ENCODE data around the gene NDE1.
"Not testable (repeated sequence)": the region's sequence is repeated elsewhere in the genome, so short reads cannot be mapped to it uniquely, and the experiment has no call there.

Gene NDE1, protein sequence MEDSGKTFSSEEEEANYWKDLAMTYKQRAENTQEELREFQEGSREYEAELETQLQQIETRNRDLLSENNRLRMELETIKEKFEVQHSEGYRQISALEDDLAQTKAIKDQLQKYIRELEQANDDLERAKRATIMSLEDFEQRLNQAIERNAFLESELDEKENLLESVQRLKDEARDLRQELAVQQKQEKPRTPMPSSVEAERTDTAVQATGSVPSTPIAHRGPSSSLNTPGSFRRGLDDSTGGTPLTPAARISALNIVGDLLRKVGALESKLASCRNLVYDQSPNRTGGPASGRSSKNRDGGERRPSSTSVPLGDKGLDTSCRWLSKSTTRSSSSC

DNA sequence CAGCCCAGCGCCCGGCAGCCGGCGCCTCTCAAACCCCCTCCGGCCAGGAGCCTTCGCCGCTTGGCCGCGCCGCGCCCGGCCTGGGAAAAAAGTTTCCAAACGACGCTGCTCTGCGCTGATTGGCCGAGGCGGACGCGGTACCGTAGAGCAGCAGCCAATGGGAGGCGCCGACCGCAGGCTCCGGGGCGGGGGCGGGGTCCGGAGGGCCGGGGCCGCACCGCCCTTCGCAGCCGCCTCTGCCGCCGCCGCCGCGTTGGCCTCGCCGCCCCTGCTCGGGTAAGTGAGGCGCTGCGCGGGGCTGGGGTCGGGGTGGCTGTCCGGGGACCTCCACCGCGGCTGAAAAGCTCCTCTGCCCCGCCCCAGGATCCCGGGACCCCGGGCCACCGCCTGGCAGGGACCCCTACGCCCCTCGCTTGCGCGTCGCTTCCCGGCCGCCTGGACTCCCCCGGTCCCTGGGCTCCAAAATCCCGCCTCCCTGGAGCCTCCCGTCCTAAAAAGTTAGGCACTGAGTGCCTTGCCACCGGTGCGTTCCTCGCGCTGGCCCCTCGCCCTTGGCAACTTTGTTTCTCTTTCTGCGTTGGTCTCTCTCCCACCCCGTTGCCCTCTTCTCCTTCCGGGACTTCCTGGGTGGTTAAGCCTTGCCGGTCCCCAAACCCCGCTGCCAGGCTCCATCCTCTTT, at the start of gene NDE1:
NDE1 (plus strand) TSS at position 227 of the 679 bp plus-strand sequence. CDS start 14,534 bp downstream, outside the sequence.
- DNase-seq, result peak; percentile 96

DNA sequence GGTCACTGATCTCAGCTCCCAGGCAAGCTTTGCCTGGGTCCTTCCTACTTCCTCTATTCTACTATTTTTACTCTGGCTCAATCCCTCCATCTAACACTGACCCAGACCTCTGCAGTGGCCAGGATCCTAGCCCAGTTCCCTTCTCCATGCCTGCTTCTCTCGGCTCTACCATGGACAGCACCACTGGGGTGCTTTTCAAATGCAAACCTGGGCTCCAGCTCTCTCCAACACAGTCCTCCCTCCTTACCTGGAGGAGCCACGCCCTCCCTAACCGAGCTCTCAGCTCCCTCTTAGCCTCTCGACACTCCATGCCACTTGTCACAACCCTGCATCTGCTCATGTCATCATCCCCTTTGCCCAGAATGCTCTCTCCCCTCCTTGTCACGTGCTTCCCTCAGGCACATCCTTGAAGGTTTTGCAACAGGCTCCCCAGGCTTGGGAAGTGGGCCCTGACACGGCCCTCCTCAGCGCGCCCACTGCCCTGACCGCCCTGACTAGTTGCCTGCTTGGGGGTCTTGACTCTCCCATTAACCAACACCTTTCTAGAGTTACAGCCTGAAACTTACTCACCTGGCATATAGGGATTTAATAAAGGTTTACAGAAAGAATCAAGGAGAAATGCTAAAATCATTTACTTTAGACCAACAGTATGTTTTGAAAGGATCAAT, 48.7 kb upstream of the NDE1 start:
- DNase-seq, result no peak

DNA sequence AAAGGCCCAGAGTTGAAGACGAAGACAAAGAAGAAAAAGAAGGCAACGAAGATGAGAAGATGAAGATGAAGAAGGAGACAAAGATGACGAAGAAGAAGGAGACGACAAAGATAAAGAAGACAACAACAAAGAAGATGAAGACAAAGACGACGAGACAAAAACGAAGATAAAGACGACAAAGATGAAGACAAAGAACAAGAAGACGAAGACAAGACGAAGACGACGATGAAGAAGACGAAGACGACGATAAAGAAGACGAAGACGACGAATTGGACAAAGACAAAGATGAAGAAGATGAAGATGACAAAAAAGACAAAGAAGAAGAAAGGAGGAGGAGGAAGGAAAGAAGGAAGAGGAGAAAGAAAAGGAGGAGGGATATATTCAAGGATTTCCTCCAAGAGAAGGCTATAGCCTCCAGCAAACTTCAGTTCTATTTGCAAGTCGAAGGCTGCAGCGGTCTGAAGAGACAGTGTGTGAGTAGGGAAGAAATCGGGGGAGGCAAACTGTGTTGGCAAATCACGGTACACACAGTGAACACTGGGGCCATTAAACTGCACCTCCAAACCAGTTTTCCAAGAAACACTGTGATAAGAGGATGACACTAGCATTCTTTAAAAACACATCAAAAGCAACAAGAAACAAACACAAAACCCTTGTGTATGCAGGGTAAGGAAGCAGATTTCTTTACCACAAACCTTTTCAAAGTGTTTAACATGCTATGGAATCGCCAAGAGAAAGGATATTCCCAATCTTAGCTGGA, 47.6 kb upstream of the NDE1 start:
- DNase-seq, result no peak

DNA sequence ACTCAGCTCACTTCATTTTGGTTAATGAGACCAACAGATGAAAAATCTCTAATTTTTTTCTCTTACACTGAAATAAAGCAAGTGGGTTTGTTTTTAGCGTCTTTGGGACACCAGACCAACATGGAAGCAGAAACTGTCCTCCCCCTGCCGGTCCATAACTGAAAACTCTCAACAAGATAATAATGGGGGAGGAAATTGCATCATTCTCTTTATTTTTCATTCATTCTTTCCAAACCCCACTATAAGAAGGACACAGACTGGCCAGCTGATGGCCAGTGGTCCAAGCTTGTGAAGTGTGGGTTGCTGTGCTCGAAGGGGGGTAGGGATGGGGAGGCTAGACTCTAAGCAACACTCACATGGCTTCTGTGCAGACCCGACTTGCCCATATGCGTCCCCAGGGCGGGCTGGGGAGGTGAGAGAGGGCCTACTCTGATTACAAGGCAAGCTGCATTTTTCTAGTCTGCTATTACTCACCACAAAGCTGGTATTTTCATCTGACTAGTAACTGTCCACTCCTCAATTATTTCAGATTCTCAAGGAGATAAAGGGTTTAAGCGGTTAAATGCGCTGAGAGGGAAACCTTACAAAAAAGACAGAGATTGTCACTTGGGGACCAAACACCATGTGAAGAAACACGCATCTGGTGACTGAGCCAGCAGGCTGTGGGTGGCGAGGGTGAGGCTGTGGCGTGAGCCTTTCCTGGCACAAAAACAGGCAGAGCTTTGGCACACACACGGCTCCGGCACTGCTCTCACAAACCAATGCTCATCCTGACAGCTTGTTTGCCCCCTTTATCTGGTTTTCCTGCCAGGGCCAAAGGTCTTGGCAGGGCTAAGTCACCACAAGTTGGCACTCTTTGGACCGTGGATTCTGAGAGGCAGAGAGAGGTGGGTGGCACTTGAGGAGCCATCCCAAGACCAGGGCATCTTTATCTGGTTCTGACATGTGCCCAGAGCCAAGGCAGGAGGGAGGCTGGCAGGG, 45.3 kb upstream of the NDE1 start:
- no peak for DNase-seq

DNA sequence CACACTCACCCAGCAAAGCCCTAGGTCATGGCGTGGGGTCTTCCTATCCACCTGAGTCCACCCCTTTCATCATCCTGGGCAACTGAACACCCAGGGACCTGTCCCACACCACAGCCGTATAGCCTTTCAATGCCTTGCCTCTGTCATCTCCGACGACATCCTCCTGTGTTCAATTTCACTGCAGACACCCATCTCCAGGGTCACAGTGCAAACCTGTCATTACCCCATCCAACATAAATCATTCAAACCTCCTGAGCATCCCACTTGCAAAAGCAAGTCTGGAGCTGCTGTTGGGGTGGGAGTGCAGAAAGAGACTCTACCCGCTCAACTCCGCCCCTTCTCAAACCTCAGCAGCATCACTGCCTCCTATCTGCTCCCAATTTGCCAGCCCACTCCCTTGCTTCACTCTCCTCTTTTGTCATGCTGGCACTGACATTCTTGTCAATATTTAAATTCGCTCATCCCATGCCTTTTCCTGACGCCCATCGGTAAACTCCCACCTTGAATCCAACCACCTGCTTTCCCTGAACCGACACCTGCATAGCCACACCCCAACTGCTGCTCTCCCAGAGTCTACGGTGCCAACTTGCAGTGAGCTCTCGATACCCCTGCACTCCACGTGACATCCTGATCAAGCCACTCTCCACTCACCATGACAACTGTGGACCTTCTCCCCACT, 44.1 kb upstream of the NDE1 start:
- no peak for DNase-seq

DNA sequence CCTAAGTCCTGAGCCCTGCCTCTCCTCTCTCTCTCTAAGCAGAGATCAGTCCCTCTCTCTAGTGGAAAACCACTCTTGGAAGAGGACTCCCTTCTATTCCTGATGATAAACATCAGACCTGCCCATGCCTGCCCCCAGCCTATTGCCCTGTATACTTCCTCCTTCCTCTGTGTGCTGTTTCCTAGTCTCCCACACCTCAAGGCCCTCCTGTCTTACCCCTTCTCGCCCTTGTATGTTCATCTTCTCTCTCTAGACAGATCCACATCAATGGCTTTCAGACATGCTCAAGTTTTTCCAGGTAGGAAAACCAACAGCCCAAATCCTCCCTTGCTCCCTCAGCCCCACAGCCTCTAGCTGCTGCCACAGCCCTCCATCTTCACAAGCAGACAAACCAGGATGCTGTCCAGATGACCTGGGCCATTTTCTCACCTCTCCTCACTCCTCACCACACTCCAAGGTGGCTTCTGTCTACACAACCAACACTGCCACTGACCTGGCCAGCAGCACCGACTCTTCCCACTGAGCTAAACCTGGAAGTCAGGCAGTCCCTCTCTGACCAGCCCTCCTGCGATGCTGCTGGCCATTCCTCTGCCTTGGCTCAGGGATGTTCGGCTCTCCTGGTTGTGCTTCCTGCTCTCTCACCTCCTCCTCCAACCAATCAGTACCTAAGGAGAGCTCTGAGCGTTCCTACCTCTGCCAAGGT, 43.4 kb upstream of the NDE1 start:
- DNase-seq, result no peak

DNA sequence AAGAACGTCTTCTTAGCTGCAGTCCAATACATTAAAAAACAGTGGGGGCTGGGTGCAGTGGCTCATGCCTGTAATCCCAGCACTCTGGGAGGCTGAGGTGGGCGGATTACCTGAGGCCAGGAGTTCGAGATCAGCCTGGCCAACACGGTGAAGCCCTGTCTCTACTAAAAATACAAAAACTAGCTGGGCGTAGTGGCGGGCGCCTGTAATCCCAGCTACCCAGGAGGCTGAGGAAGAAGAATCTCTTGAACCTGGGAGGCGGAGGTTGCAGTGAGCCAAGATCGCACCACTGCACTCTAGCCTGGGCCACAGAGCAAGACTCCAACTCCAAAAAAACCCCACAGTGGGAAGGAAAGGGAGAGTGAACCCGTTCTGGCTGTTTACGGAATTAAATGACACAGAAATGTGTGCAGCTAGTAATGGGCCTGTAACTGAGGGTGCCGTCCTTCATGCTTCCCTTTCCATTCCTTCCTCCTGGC, 42.8 kb upstream of the NDE1 start:
- not testable (repeated sequence) for DNase-seq

DNA sequence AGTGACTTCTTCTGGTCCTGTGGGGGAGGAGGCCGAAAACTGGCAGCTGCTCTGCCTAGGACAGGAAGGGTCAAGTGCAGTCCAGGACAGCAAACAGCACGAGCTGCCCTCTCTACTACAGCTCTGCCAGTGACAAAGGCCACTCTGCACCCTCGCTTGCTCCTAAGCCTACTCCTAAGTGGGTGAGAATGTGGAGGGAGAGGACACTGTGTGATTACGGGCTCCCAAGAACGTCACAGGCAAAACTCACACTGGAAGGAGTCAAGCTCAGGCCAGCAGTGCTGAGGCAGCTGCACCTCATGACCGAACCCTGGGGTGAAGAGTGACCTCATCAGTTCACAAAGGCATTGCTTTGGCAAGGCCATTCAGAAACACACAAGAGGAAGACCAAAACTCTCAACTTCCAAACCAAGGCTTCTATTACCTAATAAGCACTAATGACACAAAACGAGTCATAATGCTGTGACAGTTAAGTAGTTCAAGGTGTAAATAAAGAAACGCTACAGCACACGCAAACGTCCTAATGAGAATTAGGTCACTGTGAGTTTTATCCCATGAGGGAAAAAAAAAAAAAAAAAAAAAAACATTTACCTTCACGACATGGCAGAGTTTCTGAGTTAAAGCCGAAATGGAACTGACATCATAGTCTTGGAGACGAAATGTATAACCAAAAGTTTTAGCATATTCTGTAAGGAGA, 42.2 kb upstream of the NDE1 start:
- DNase-seq, result no peak

DNA sequence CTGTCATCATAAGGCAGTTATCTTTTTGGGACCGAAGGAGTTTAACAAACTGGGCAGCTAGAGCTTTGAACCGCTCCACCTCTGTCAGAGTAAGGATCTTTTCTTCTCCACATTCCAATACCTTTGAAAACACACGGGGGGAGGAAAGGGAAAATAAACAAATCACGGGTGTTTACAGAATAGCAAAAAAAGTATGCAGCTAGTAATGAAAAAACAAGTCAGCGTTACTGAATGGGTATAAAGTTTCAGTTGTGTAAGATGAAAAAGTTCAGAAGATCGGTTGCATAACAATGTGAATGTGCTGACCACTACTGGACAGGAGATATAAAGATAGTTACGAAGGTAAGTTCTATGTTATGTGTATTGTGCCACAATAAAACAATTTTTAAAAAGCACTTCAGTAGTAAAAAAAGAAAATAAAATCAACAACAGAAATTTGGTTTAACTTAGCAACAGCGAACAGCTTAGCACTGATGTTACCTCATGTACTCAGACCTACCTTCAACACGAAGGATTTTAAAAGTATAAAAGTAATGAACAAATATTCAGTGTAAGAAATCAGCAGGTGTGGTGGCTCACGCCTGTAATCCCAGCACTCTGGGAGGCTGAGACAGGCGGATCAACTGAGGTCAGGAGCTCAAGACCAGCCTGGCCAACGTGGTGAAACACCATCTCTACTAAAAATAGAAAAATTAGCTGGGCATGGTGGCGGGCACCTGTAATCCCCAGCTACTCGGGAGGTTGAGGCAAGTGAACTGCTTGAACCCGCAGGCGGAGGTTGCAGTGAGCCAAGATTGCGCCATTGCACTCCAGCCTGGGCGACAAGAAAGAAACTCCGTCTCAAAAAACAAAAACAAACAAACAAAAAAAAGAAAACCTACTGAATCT, 41.4 kb upstream of the NDE1 start:
- DNase-seq, result no peak

DNA sequence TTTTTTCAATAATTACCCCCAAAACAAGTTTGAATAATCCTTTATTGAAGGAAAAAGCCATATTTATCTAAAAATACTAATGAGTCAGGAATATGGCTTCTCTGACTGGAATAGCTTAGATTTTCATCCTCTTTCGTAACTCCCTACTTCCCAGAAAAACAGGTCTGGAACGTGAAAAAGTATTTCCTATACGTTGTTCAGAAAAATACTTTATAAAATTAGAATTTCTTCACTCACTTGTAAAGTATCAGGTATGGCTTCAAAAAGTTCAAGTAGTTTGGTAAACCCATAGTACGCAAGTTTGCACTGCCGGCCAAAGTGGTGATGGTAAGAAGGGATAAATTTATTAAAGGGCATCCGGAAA, 40.8 kb upstream of the NDE1 start:
- DNase-seq, result no peak

DNA sequence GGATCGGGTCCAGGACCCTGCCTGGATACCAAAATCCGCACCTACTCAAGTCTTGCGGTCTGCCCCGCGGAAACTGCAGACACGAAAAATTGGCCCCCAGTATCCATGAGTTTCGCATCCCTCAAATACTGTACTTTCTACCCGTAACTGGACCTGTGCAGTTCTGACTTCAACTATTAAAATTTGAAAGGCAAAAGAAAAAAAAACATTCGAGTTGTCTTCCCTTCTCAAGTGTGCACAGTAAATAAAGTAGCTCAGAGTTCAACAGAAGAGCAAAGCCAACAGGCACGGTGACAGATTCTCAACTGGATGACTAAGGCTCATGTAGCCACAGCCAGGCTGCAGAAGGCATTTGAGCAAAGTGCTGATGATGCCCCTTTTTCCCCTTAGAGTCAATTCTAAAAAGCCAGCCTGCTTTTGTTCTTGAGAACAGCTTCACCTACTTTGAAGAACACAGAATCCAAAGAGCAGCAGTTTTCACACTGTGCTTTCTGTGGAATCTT, 39.6 kb upstream of the NDE1 start:
- no peak for DNase-seq

DNA sequence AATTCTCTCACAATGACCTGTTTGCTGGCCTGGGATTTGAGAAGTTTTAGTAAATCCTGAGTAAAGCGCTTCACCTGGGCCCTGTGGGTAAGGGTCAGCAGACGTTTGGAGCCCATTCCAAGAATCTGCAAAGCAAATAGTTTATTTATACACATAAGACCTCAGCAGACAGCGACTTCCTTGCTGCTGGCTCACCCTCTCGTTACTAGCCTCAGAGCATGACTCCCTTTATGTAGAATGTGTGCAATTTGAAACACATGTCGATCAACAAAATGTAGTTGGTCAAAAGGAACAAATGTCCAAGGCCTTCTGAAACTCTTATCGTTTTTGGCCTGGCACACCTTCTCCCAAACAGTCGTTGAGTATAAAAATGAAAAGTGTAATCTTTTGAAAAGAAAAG, 38.4 kb upstream of the NDE1 start:
- no peak for DNase-seq

DNA sequence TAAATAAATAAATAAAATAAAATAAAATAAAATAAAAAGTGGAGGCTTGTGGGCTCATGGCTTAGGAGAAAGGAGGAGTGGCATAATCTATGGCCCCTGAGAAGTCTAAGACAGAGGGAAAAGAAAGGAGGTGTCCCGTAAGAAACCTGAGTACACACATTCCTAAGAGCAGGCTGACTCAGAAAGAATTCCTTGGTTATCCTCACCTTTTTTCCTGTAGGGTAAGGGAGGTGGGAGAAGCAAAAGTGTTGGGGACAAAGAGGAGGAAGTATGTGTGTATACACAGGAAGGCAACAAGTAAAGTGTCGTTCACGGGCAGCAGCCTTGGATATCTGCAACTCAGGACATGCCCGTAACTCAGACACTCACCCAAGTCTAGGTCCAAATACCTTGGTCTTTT, 36.4 kb upstream of the NDE1 start:
- DNase-seq, result no peak

DNA sequence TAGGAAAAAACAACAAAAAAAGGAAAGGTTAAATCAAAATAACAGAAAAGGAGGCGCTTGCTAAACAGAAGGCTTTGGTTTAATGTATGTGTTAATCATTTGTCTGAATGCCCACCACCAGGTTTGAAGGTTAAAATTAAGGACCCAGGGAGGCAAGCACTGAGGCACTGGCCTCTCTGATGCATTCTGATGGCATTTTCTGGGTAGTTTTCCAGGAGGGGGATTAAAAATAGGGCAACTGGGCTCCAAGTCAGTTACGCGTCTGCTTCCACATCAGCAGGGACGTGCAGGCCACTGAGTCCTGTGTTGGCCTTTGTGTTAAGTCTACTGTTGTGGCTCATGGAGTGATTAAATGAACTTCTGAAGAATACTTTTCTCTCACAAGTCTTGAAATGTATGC, 34.0 kb upstream of the NDE1 start:
- no peak for DNase-seq

DNA sequence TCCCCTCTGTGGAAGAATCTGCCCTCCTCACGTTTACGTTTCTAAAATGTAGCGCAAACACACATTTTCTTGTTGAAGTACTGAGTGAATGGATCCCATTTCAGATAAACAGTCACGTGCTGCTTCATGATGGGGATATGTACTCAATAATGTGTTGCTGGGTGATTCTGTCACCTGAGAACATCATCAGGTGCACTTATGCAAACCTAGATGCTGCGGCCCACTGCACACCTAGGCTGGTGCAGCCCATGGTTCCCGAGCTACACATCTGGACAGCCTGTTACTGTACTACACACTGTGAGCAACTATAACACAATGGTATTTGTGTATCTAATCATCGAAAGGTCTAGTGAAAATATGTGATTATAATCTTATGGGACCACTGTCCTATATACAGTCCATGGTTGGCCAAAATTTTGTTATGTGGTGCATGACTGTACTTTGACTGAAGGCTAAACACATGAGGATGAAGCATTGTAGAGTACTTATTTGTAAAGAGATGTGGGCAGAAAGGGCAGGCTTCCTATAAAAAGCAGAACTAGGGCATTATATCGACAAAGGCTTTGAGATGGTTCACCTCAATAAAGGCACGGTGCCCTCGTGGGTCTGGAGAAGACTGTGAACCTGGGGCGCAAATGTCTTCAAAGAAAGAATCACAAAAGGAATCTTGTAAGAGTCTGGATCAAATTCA, 33.4 kb upstream of the NDE1 start:
- no peak for DNase-seq

DNA sequence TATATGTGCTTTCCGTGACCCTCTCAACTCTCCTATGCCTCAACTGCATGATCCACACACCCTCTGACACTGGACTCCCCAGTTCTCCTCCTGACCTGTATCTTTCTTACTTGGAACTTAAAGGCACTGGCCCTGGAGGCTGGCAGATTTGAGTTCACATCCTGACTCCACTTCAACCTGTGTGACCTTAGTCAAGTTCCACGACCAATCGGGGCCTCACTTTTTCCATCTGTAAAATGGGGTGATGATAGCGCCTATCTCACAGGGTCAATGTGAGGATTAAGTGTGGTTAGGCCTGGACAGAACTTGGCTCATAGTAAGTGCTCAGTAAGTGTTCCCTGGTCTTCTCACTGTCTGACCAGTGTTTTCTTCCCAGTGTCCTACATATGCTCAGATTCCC, 32.1 kb upstream of the NDE1 start:
- DNase-seq, result no peak

DNA sequence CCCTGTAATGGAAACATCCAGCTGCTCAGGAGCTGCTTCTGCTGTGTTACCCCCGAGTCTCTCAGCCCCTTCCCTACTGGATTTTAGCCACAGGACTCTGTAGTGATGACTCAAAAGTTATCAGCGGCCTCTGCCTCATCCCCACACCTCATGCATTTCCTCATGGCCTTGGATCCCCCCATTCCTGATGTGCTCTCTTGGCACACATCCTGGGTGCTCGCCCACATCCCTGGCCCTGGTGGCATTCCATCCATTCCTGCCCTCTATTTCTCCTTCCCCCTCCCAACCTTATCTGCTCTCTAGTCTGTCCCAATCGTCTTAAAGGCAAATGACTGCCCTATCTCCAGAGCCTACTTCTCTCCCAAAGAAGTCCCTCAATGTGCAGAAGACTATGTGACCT, 31.7 kb upstream of the NDE1 start:
- no peak for DNase-seq

DNA sequence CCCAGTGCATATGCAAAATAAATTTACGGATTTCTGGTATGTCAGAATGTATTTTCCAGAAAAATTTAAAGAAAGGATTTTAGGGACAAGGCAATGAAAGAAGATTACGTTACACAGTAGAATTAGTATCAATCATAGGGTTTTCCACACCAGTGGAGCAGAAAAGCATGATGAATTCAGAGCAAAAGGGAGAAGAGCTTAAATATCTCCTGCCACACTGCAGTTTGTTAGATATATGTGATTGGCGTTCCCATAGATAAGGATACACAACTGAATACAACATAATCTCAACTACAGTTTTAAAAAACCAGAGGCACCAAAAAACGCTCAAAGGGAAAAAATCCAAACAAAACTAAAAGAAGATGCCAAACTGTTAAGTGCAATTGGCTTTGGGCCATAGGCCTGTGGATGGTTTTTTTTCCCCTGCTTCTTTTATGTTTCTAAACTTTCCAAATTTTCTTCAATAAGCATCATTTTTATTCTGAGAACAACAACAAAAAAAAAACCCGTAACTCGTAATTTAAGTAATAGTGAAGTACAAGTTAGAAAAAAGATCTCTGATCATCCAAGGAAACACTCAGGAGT, 29.3 kb upstream of the NDE1 start:
- no peak for DNase-seq
